ENCODE measurements around the gene ADAMTSL1.

Gene ADAMTSL1

GRCh38 chr9:18463991-18464390 lies 10.0 kb upstream of the ADAMTSL1 start:
- no peak for DNase-seq

- DNase-seq, result no peak
Measured at GRCh38 chr9:18466101-18466500, 7.9 kb upstream of the ADAMTSL1 start.

GRCh38 chr9:18467696-18468095 lies 6.3 kb upstream of the ADAMTSL1 start:
- DNase-seq, result no peak

- no peak for DNase-seq
Measured at GRCh38 chr9:18472435-18472834, 1.5 kb upstream of the ADAMTSL1 start.

- DNase-seq, result no peak
Measured at GRCh38 chr9:18472841-18473251, 1.1 kb upstream of the ADAMTSL1 start.

- no peak for DNase-seq
Measured at GRCh38 chr9:18474783-18475182, 830 bp downstream of the ADAMTSL1 start.

- DNase-seq, result no peak
Measured at GRCh38 chr9:18477121-18477660, 3.2 kb downstream of the ADAMTSL1 start.

- DNase-seq, result no peak
Measured at GRCh38 chr9:18477719-18478118, 3.8 kb downstream of the ADAMTSL1 start.

GRCh38 chr9:18478501-18479361 lies 4.8 kb downstream of the ADAMTSL1 start:
- DNase-seq, result no peak

GRCh38 chr9:18479405-18479804 lies 5.5 kb downstream of the ADAMTSL1 start:
- no peak for DNase-seq

GRCh38 chr9:18480662-18481093 lies 6.7 kb downstream of the ADAMTSL1 start:
- no peak for DNase-seq

GRCh38 chr9:18482371-18482770 lies 8.4 kb downstream of the ADAMTSL1 start:
- DNase-seq, result no peak

GRCh38 chr9:18485714-18486113 lies 11.8 kb downstream of the ADAMTSL1 start:
- no peak for DNase-seq

GRCh38 chr9:18487611-18488010 lies 13.7 kb downstream of the ADAMTSL1 start:
- no peak for DNase-seq

GRCh38 chr9:18488886-18489285 lies 14.9 kb downstream of the ADAMTSL1 start:
- DNase-seq, result no peak

- no peak for DNase-seq
Measured at GRCh38 chr9:18489861-18490260, 15.9 kb downstream of the ADAMTSL1 start.

GRCh38 chr9:18490641-18491370 lies 16.9 kb downstream of the ADAMTSL1 start:
- no peak for DNase-seq

- DNase-seq, result no peak
Measured at GRCh38 chr9:18492612-18493011, 18.7 kb downstream of the ADAMTSL1 start.

GRCh38 chr9:18493451-18493993 lies 19.6 kb downstream of the ADAMTSL1 start:
- no peak for DNase-seq

GRCh38 chr9:18495065-18495464 lies 21.1 kb downstream of the ADAMTSL1 start:
- no peak for DNase-seq

- DNase-seq, result no peak
Measured at GRCh38 chr9:18496256-18497000, 22.5 kb downstream of the ADAMTSL1 start.

- no peak for DNase-seq
Measured at GRCh38 chr9:18499062-18499461, 25.1 kb downstream of the ADAMTSL1 start.

GRCh38 chr9:18499980-18500379 lies 26.0 kb downstream of the ADAMTSL1 start:
- DNase-seq, result no peak
